ENCODE measurements around the gene JAM3. TPM values are rescaled to one million over a fixed set of nuclear protein-coding genes. Genes with fewer than 3 reads are reported as not detected.
"Not testable (repeated sequence)": the region's sequence is repeated elsewhere in the genome, so short reads cannot be mapped to it uniquely, and the experiment has no call there.

JAM3 gene
- total RNA-seq, 1 experiment from 2014 or later: 5.8 TPM

GRCh38 chr11:134071766-134072402 is 3.0 kb downstream of the JAM3 start:
- no peak overlapping the region for H3K4me3 ChIP-seq
- no peaks in the 10 kb centered on the region for H3K9me3 ChIP-seq
- no peak for DNase-seq
- H3K36me3 ChIP-seq: no peaks in the 10 kb centered on the region
- peaks cover 32% of the 10 kb centered on the region for H3K27me3 ChIP-seq

GRCh38 chr11:134072844-134073243 is 4.0 kb downstream of the JAM3 start:
- Histone ChIP-seq H3K4me3 (no peak overlapping the region), H3K27me3 (peaks cover 27% of the 10 kb centered on the region), H3K9me3 (no peaks in the 10 kb centered on the region), H3K36me3 (no peaks in the 10 kb centered on the region)
- no peak for DNase-seq

GRCh38 chr11:134074346-134074745 is 5.5 kb downstream of the JAM3 start:
- Histone ChIP-seq H3K4me3 (no peak overlapping the region), H3K27me3 (peaks cover 17% of the 10 kb centered on the region), H3K9me3 (no peaks in the 10 kb centered on the region), H3K36me3 (no peaks in the 10 kb centered on the region)
- DNase-seq: no peak

- H3K36me3 ChIP-seq: no peaks in the 10 kb centered on the region
- peaks cover 14% of the 10 kb centered on the region for H3K27me3 ChIP-seq
- H3K4me3 ChIP-seq: no peak overlapping the region
- no peak for DNase-seq
- H3K9me3 ChIP-seq: no peaks in the 10 kb centered on the region
Measured at GRCh38 chr11:134074766-134075165, 5.9 kb downstream of the JAM3 start.

- Histone ChIP-seq H3K27me3 (peaks cover 5% of the 10 kb centered on the region), H3K9me3 (no peaks in the 10 kb centered on the region), H3K36me3 (no peaks in the 10 kb centered on the region), H3K4me3 (no peak overlapping the region)
- no peak for DNase-seq
Measured at GRCh38 chr11:134079317-134079716, 10.4 kb downstream of the JAM3 start.

- not testable (repeated sequence) for H3K4me3 ChIP-seq, H3K36me3 ChIP-seq, H3K27me3 ChIP-seq, H3K9me3 ChIP-seq, DNase-seq
Measured at GRCh38 chr11:134081258-134081657, 12.4 kb downstream of the JAM3 start.

GRCh38 chr11:134082990-134083389 is 14.1 kb downstream of the JAM3 start:
- H3K9me3 ChIP-seq: no peaks in the 10 kb centered on the region
- H3K27me3 ChIP-seq: peaks cover 5% of the 10 kb centered on the region; the same call in 1 of the 2 replicates
- H3K4me3 ChIP-seq: no peak overlapping the region
- no peak for DNase-seq
- H3K36me3 ChIP-seq: no peaks in the 10 kb centered on the region

GRCh38 chr11:134086376-134086775 is 17.5 kb downstream of the JAM3 start:
- H3K27me3 ChIP-seq: peaks cover 5% of the 10 kb centered on the region; the same call in 1 of the 2 replicates
- DNase-seq: no peak
- H3K9me3 ChIP-seq: no peaks in the 10 kb centered on the region
- H3K36me3 ChIP-seq: no peaks in the 10 kb centered on the region
- H3K4me3 ChIP-seq: no peak overlapping the region

- not testable (repeated sequence) for H3K36me3 ChIP-seq, DNase-seq, H3K9me3 ChIP-seq, H3K4me3 ChIP-seq, H3K27me3 ChIP-seq
Measured at GRCh38 chr11:134092006-134092405, 23.1 kb downstream of the JAM3 start.

- Histone ChIP-seq H3K36me3 (no peaks in the 10 kb centered on the region), H3K4me3 (no peak overlapping the region), H3K27me3 (peaks cover 5% of the 10 kb centered on the region; the same call in 1 of the 2 replicates), H3K9me3 (no peaks in the 10 kb centered on the region)
- DNase-seq: no peak
Measured at GRCh38 chr11:134097166-134097565, 28.3 kb downstream of the JAM3 start.

GRCh38 chr11:134098566-134099184 is 29.8 kb downstream of the JAM3 start:
- Histone ChIP-seq H3K27me3 (peaks cover 5% of the 10 kb centered on the region; the same call in 1 of the 2 replicates), H3K36me3 (no peaks in the 10 kb centered on the region), H3K9me3 (no peaks in the 10 kb centered on the region), H3K4me3 (no peak overlapping the region)
- no peak for DNase-seq

- no peaks in the 10 kb centered on the region for H3K36me3 ChIP-seq
- H3K4me3 ChIP-seq: no peak overlapping the region
- no peaks in the 10 kb centered on the region for H3K9me3 ChIP-seq
- no peak for DNase-seq
- H3K27me3 ChIP-seq: peaks cover 5% of the 10 kb centered on the region; the same call in 1 of the 2 replicates
Measured at GRCh38 chr11:134100171-134100570, 31.3 kb downstream of the JAM3 start.

GRCh38 chr11:134101282-134101681 is 32.4 kb downstream of the JAM3 start:
- Histone ChIP-seq H3K9me3 (no peaks in the 10 kb centered on the region), H3K36me3 (no peaks in the 10 kb centered on the region), H3K27me3 (peaks cover 5% of the 10 kb centered on the region; the same call in 1 of the 2 replicates), H3K4me3 (no peak overlapping the region)
- DNase-seq: no peak

GRCh38 chr11:134110252-134110815 is 41.5 kb downstream of the JAM3 start:
- Histone ChIP-seq H3K4me3 (no peak overlapping the region), H3K9me3 (no peaks in the 10 kb centered on the region), H3K27me3 (no peaks in the 10 kb centered on the region; the same call in 1 of the 2 replicates), H3K36me3 (no peaks in the 10 kb centered on the region)
- no peak for DNase-seq

- not testable (repeated sequence) for H3K9me3 ChIP-seq, H3K27me3 ChIP-seq, DNase-seq, H3K36me3 ChIP-seq, H3K4me3 ChIP-seq
Measured at GRCh38 chr11:134113787-134114186, 44.9 kb downstream of the JAM3 start.

- Histone ChIP-seq H3K4me3 (no peak overlapping the region), H3K36me3 (no peaks in the 10 kb centered on the region), H3K9me3 (no peaks in the 10 kb centered on the region), H3K27me3 (no peaks in the 10 kb centered on the region; the same call in none of the 2 replicates)
- DNase-seq: no peak
Measured at GRCh38 chr11:134116210-134116609, 47.3 kb downstream of the JAM3 start.

- Histone ChIP-seq H3K27me3 (no peaks in the 10 kb centered on the region; the same call in none of the 2 replicates), H3K36me3 (no peaks in the 10 kb centered on the region), H3K9me3 (no peaks in the 10 kb centered on the region), H3K4me3 (no peak overlapping the region)
- DNase-seq: no peak
Measured at GRCh38 chr11:134118006-134118405, 49.1 kb downstream of the JAM3 start.

- H3K27me3 ChIP-seq: no peaks in the 10 kb centered on the region; the same call in none of the 2 replicates
- H3K4me3 ChIP-seq: no peak overlapping the region
- DNase-seq: no peak
- no peaks in the 10 kb centered on the region for H3K9me3 ChIP-seq
- no peaks in the 10 kb centered on the region for H3K36me3 ChIP-seq
Measured at GRCh38 chr11:134119094-134119493, 50.2 kb downstream of the JAM3 start.

Data from MG63 (cell line).